K562 (cell line): ENCODE measurements around the gene KCNJ11. TPM values are rescaled to one million over a fixed set of nuclear protein-coding genes. Genes with fewer than 3 reads are reported as not detected.
A peak's percentile ranks its signal among the peaks of the same experiment; 100 is the strongest.

Source experiments
- CEBPG ChIP-seq, 3 experiments: fragments of 200-800 bp in 1 of 3; sonication (Bioruptor generic) in 1 of 3; sonication (generic) in 1 of 3; formaldehyde crosslinking in 1 of 3; IDR thresholded peaks in 2 of 3; conservative IDR thresholded peaks in 1 of 3; 2 replicates each; pipeline versions ENCODE4 v1.6.1 to v1.8.0; 2016 to 2022; ENCODE audit warnings: missing compliant biosample characterization in 2 of 3, missing genetic modification characterization in 2 of 3, mild to moderate bottlenecking in 1 of 3, missing genetic modification reagents in 1 of 3
- GABPA ChIP-seq: fragments of 200-800 bp; sonication (Bioruptor generic); conservative IDR thresholded peaks from 2 replicates; pipeline ENCODE4 v1.6.1; 2016; ENCODE audit warnings: low read depth, missing genetic modification characterization, missing compliant biosample characterization
- MGA ChIP-seq: fragments of 450-650 bp; IDR thresholded peaks from 2 replicates; pipeline ENCODE4 v1.6.1; 2016; ENCODE audit warnings: mild to moderate bottlenecking, moderate library complexity
- ZNF518B ChIP-seq: fragments of 250-450 bp; sonication (Bioruptor Pico); IDR thresholded peaks from 2 replicates; pipeline ENCODE4 v1.5.0; 2021; ENCODE audit warnings: mild to moderate bottlenecking, moderate library complexity
- polyA plus RNA-seq, 8 experiments: library from polyadenylated mRNA; depleted of rRNA in 4 of 8; stranded (reverse) in 5 of 8; unstranded in 3 of 8; fragments of >200 nt; fragmentation: Nextera tagmentation in 2 of 8; fragmentation: Illumina TruSeq in 1 of 8; extraction: Ambion mirVana in 2 of 8; extraction: Trizol in 1 of 8; gene quantifications; 2 replicates each; pipeline versions ENCODE4 v1.2.1 to v1.2.3, GENCODE V29; 2011 to 2014; ENCODE audit warnings: inconsistent platforms in 1 of 8, missing spikeins in 1 of 8
- total RNA-seq, 7 experiments: library from RNA; depleted of rRNA in 6 of 7; stranded (reverse); fragments of >200 nt in 6 of 7; fragmentation: Illumina TruSeq in 2 of 7; extraction: Trizol in 2 of 7; gene quantifications; 2 replicates each; pipeline versions ENCODE4 v1.2.1 to v1.2.3, GENCODE V29; 2011 to 2021; ENCODE audit warnings: low replicate concordance in 1 of 7

The KCNJ11 gene
- total and polyA plus RNA-seq, 9 of the 15 experiments (the other 6 are each of a cell fraction or from before 2014, with no cell fraction given), result 0.54 to 3.7 (median 0.86) TPM; not detected in 2

GRCh38 chr11:17403980-17404759 is 15.7 kb upstream of the KCNJ11 start (continued):
- TF ChIP-seq MGA (peak; percentile 38; the same call in 1 of the 2 replicates), ZNF518B (CRISPR knock-in tag) (no peak), GABPA (tag) (0 out of 2 replicates have a peak, but pooled peaks have one; percentile 15), CEBPG (CRISPR knock-in tag; IDR thresholded peaks at IDR 0.05) (peak; percentile 58; the same call in 1 of the 2 replicates), CEBPG (tag; conservative IDR thresholded peaks at IDR 0.05 in 1 of 2, IDR thresholded peaks at IDR 0.05 in 1 of 2) (peak; percentile 53 to 89; a peak in 3 of 4 replicates)
